HuH-7.5 (cell line): ENCODE measurements around the gene AP1G2.
A peak's percentile ranks its signal among the peaks of the same experiment; 100 is the strongest.

ENCODE experiments used
- DNase-seq: peaks from one replicate; pipeline ENCODE4 v3.0.0; 2011; ENCODE audit warnings: low spot score

AP1G2 gene

GRCh38 chr14:23570806-23571483 is 3.4 kb upstream of the AP1G2 start:
- DNase-seq = no peak

- DNase-seq = peak; percentile 51
Measured at GRCh38 chr14:23569443-23570151, 2.0 kb upstream of the AP1G2 start.

- DNase-seq = no peak
Measured at GRCh38 chr14:23568600-23569331, 1.2 kb upstream of the AP1G2 start.

- DNase-seq = no peak
Measured at GRCh38 chr14:23568021-23568599, 519 bp upstream of the AP1G2 start.

GRCh38 chr14:23566778-23567185 is 809 bp downstream of the AP1G2 start:
- no peak for DNase-seq

- no peak for DNase-seq
Measured at GRCh38 chr14:23566112-23566777, 1.3 kb downstream of the AP1G2 start.

GRCh38 chr14:23565626-23566025 is 2.0 kb downstream of the AP1G2 start:
- DNase-seq = no peak

- no peak for DNase-seq
Measured at GRCh38 chr14:23564876-23565275, 2.7 kb downstream of the AP1G2 start.

- DNase-seq = no peak
Measured at GRCh38 chr14:23564181-23564812, 3.3 kb downstream of the AP1G2 start.

- DNase-seq = no peak
Measured at GRCh38 chr14:23563473-23564180, 4.0 kb downstream of the AP1G2 start.

GRCh38 chr14:23562822-23563472 is 4.6 kb downstream of the AP1G2 start:
- DNase-seq = peak; percentile 61

- DNase-seq = no peak
Measured at GRCh38 chr14:23561873-23562821, 5.4 kb downstream of the AP1G2 start.

GRCh38 chr14:23561259-23561658 is 6.3 kb downstream of the AP1G2 start:
- no peak for DNase-seq

- no peak for DNase-seq
Measured at GRCh38 chr14:23559926-23560520, 7.6 kb downstream of the AP1G2 start.

- peak; percentile 69 for DNase-seq
Measured at GRCh38 chr14:23559010-23559925, 8.3 kb downstream of the AP1G2 start.

- no peak for DNase-seq
Measured at GRCh38 chr14:23558346-23559009, 9.1 kb downstream of the AP1G2 start.

- no peak for DNase-seq
Measured at GRCh38 chr14:23557946-23558345, 9.6 kb downstream of the AP1G2 start.
